T-helper 1 cell treated with Interleukin-12 subunit alpha and Interleukin-12 subunit beta and Interleukin-4 antibody, amounts not matched to agents 30 ng/mL and 1 ng/mL, for 36 hours (primary cell): Measurements from ENCODE around the gene CHCHD6. TPM values are rescaled to one million over a fixed set of nuclear protein-coding genes. Genes with fewer than 3 reads are reported as not detected.

Source experiments
- intact Hi-C: fragments of 100-400 bp; cut with micrococcal nuclease; formaldehyde crosslinking; loops from one replicate; pipeline ENCODE4 v1.15.1; 2024
- total RNA-seq: library from RNA; stranded (reverse); gene quantifications from 2 replicates; pipeline ENCODE4 v1.2.3, GENCODE V29; 2022

Gene CHCHD6
- total RNA-seq, 1 donor from 2014 or later = 5.2 TPM

GRCh38 chr3:126914226-126914625 is 210.2 kb downstream of the CHCHD6 start:
- intact Hi-C loops = loop anchor here (5.0 kb wide), 3 partner anchors 437 to 1138 kb away; partner anchors contain the start of genes SEC61A1 and ZXDC

- intact Hi-C loops = no loop called here
Observed at GRCh38 chr3:126915015-126915414, 211.0 kb downstream of the CHCHD6 start.

- intact Hi-C loops = no loop called here
Observed at GRCh38 chr3:126916546-126916945, 212.5 kb downstream of the CHCHD6 start.

GRCh38 chr3:126917232-126917804 is 213.3 kb downstream of the CHCHD6 start:
- intact Hi-C loops = no loop called here

- intact Hi-C loops = no loop called here
Observed at GRCh38 chr3:126918355-126918821, 214.3 kb downstream of the CHCHD6 start.

GRCh38 chr3:126921085-126921824 is 217.2 kb downstream of the CHCHD6 start:
- intact Hi-C loops = no loop called here

- intact Hi-C loops = no loop called here
Observed at GRCh38 chr3:126922466-126922865, 218.4 kb downstream of the CHCHD6 start.

- intact Hi-C loops = no loop called here
Observed at GRCh38 chr3:126923423-126923822, 219.4 kb downstream of the CHCHD6 start.

GRCh38 chr3:126923895-126924294 is 219.9 kb downstream of the CHCHD6 start:
- intact Hi-C loops = no loop called here

GRCh38 chr3:126924458-126924857 is 220.4 kb downstream of the CHCHD6 start:
- intact Hi-C loops = no loop called here

- intact Hi-C loops = no loop called here
Observed at GRCh38 chr3:126925411-126926171, 221.6 kb downstream of the CHCHD6 start.

GRCh38 chr3:126926684-126927400 is 222.8 kb downstream of the CHCHD6 start:
- intact Hi-C loops = no loop called here

GRCh38 chr3:126927401-126927750 is 223.3 kb downstream of the CHCHD6 start:
- intact Hi-C loops = no loop called here

GRCh38 chr3:126927846-126928245 is 223.8 kb downstream of the CHCHD6 start:
- intact Hi-C loops = no loop called here

- intact Hi-C loops = no loop called here
Observed at GRCh38 chr3:126928921-126929474, 225.0 kb downstream of the CHCHD6 start.

GRCh38 chr3:126930936-126931600 is 227.0 kb downstream of the CHCHD6 start:
- intact Hi-C loops = no loop called here

GRCh38 chr3:126931806-126932187 is 227.8 kb downstream of the CHCHD6 start:
- intact Hi-C loops = no loop called here

GRCh38 chr3:126932188-126932931 is 228.3 kb downstream of the CHCHD6 start:
- intact Hi-C loops = no loop called here

- intact Hi-C loops = no loop called here
Observed at GRCh38 chr3:126934031-126934531, 230.0 kb downstream of the CHCHD6 start.

- intact Hi-C loops = no loop called here
Observed at GRCh38 chr3:126934991-126935390, 231.0 kb downstream of the CHCHD6 start.
